T-helper 17 cell (primary cell): Measurements from ENCODE around the gene DGAT2. TPM values are rescaled to one million over a fixed set of nuclear protein-coding genes. Genes with fewer than 3 reads are reported as not detected.
A peak's percentile ranks its signal among the peaks of the same experiment; 100 is the strongest.

Source experiments
- ATAC-seq: fragments of 150-1000 bp; cut with Tn5 transposase; 2 replicates; pipeline ENCODE4 v1.10.0; 2021; ENCODE audit warnings: mild to moderate bottlenecking, moderate library complexity
- DNase-seq, 3 donors: peaks; one replicate each; pipeline versions ENCODE4 v3.0.0 to v3.0.0-alpha.2; 2020 to 2021
- H3K9me3 ChIP-seq: one replicate; pipeline ENCODE4 v1.7.0; 2013; ENCODE audit warnings: low read length, mild to moderate bottlenecking; ENCODE audit not compliant: control insufficient read depth, poor library complexity, severe bottlenecking
- H3K27ac Mint-ChIP-seq: one replicate; pipeline ENCODE4 v1.8.0; 2022; ENCODE audit warnings: mild to moderate bottlenecking, moderate library complexity, mixed read lengths
- H3K27me3 Mint-ChIP-seq: one replicate; pipeline ENCODE4 v1.8.0; 2022; ENCODE audit warnings: mixed read lengths
- H3K36me3 Mint-ChIP-seq: one replicate; pipeline ENCODE4 v1.8.0; 2022; ENCODE audit warnings: low read depth, mixed read lengths
- H3K4me1 Mint-ChIP-seq: one replicate; pipeline ENCODE4 v1.8.0; 2022; ENCODE audit warnings: mild to moderate bottlenecking, mixed read lengths
- H3K4me3 Mint-ChIP-seq: one replicate; pipeline ENCODE4 v1.8.0; 2022; ENCODE audit warnings: mild to moderate bottlenecking, moderate library complexity, mixed read lengths
- total RNA-seq, 4 donors: library from RNA in 2 of 4; stranded (reverse) in 2 of 4; gene quantifications; one replicate each; pipeline ENCODE4 v1.2.3 and lab custom pipeline; 2022 to 2026

The DGAT2 gene
- total RNA-seq, 2 donors from 2014 or later = 0.55 to 1.2 TPM

GRCh38 chr11:75790986-75791385 is 22.4 kb downstream of the DGAT2 start:
- H3K9me3 ChIP-seq = no peaks in the 10 kb centered on the region
- DNase-seq (no peak), ATAC-seq (no peak)
- no peak overlapping the region for H3K4me3 Mint-ChIP-seq
- no peaks in the 10 kb centered on the region for H3K4me1 Mint-ChIP-seq
- H3K27me3 Mint-ChIP-seq = no peaks in the 10 kb centered on the region
- no peaks in the 10 kb centered on the region for H3K36me3 Mint-ChIP-seq
- H3K27ac Mint-ChIP-seq = no peak overlapping the region

- ATAC-seq (no peak), DNase-seq (no peak)
- H3K9me3 ChIP-seq = no peaks in the 10 kb centered on the region
- H3K4me3 Mint-ChIP-seq = no peak overlapping the region
- H3K36me3 Mint-ChIP-seq = no peaks in the 10 kb centered on the region
- H3K27me3 Mint-ChIP-seq = no peaks in the 10 kb centered on the region
- H3K27ac Mint-ChIP-seq = no peak overlapping the region
- peaks cover 2% of the 10 kb centered on the region for H3K4me1 Mint-ChIP-seq
These were observed 23.7 kb downstream of the DGAT2 start for GRCh38 chr11:75792127-75792731.

GRCh38 chr11:75792997-75793800 is 24.6 kb downstream of the DGAT2 start:
- no peak overlapping the region for H3K4me3 Mint-ChIP-seq
- H3K36me3 Mint-ChIP-seq = no peaks in the 10 kb centered on the region
- H3K4me1 Mint-ChIP-seq = peaks cover 4% of the 10 kb centered on the region
- DNase-seq = no peak
- no peaks in the 10 kb centered on the region for H3K27me3 Mint-ChIP-seq
- H3K9me3 ChIP-seq = no peaks in the 10 kb centered on the region
- no peak for ATAC-seq
- no peak overlapping the region for H3K27ac Mint-ChIP-seq

- H3K9me3 ChIP-seq = no peaks in the 10 kb centered on the region
- Mint-ChIP-seq H3K27me3 (no peaks in the 10 kb centered on the region), H3K4me3 (no peak overlapping the region), H3K27ac (no peak overlapping the region), H3K4me1 (peaks cover 4% of the 10 kb centered on the region), H3K36me3 (no peaks in the 10 kb centered on the region)
- no peak for DNase-seq
- no peak for ATAC-seq
These were observed 25.4 kb downstream of the DGAT2 start for GRCh38 chr11:75793966-75794365.

- Mint-ChIP-seq H3K27ac (no peak overlapping the region), H3K27me3 (no peaks in the 10 kb centered on the region), H3K4me1 (peaks cover 4% of the 10 kb centered on the region), H3K4me3 (no peak overlapping the region), H3K36me3 (no peaks in the 10 kb centered on the region)
- DNase-seq = no peak
- no peak for ATAC-seq
- no peaks in the 10 kb centered on the region for H3K9me3 ChIP-seq
These were observed 26.9 kb downstream of the DGAT2 start for GRCh38 chr11:75795276-75796090.

GRCh38 chr11:75796091-75796435 is 27.5 kb downstream of the DGAT2 start:
- DNase-seq (no peak), ATAC-seq (no peak)
- Mint-ChIP-seq H3K4me3 (no peak overlapping the region), H3K4me1 (peaks cover 6% of the 10 kb centered on the region), H3K36me3 (no peaks in the 10 kb centered on the region), H3K27ac (no peak overlapping the region), H3K27me3 (no peaks in the 10 kb centered on the region)
- no peaks in the 10 kb centered on the region for H3K9me3 ChIP-seq

- no peaks in the 10 kb centered on the region for H3K36me3 Mint-ChIP-seq
These were observed 28.5 kb downstream of the DGAT2 start for GRCh38 chr11:75797116-75797515.

GRCh38 chr11:75797792-75798191 is 29.2 kb downstream of the DGAT2 start:
- Mint-ChIP-seq H3K36me3 (no peaks in the 10 kb centered on the region), H3K4me1 (peaks cover 20% of the 10 kb centered on the region), H3K27me3 (no peaks in the 10 kb centered on the region), H3K4me3 (no peak overlapping the region), H3K27ac (no peak overlapping the region)
- no peak for DNase-seq
- no peak for ATAC-seq
- no peaks in the 10 kb centered on the region for H3K9me3 ChIP-seq

More at GRCh38 chr11:75797116-75797515, 28.5 kb downstream of the DGAT2 start:
- Mint-ChIP-seq H3K27me3 (no peaks in the 10 kb centered on the region), H3K4me3 (no peak overlapping the region), H3K27ac (no peak overlapping the region), H3K4me1 (peaks cover 15% of the 10 kb centered on the region)
- DNase-seq = no peak
- no peaks in the 10 kb centered on the region for H3K9me3 ChIP-seq
- ATAC-seq = no peak

GRCh38 chr11:75800136-75800675 is 31.6 kb downstream of the DGAT2 start:
- H3K9me3 ChIP-seq = no peaks in the 10 kb centered on the region
- Mint-ChIP-seq H3K4me1 (peaks cover 25% of the 10 kb centered on the region), H3K27ac (no peak overlapping the region), H3K36me3 (no peaks in the 10 kb centered on the region), H3K4me3 (no peak overlapping the region), H3K27me3 (no peaks in the 10 kb centered on the region)
- no peak for DNase-seq
- no peak for ATAC-seq

- no peak overlapping the region for H3K4me3 Mint-ChIP-seq
- no peaks in the 10 kb centered on the region for H3K36me3 Mint-ChIP-seq
- DNase-seq = no peak
- H3K9me3 ChIP-seq = no peaks in the 10 kb centered on the region
- no peaks in the 10 kb centered on the region for H3K27me3 Mint-ChIP-seq
- H3K4me1 Mint-ChIP-seq = peaks cover 25% of the 10 kb centered on the region
- no peak overlapping the region for H3K27ac Mint-ChIP-seq
- ATAC-seq = no peak
These were observed 32.3 kb downstream of the DGAT2 start for GRCh38 chr11:75800728-75801361.

- no peak for DNase-seq
- peaks cover 25% of the 10 kb centered on the region for H3K4me1 Mint-ChIP-seq
These were observed 32.9 kb downstream of the DGAT2 start for GRCh38 chr11:75801362-75802020.

GRCh38 chr11:75802021-75802912 is 33.7 kb downstream of the DGAT2 start:
- Mint-ChIP-seq H3K4me3 (no peak overlapping the region), H3K27ac (peak overlapping the region; percentile 21), H3K36me3 (no peaks in the 10 kb centered on the region), H3K27me3 (no peaks in the 10 kb centered on the region), H3K4me1 (peaks cover 23% of the 10 kb centered on the region)
- no peak for DNase-seq
- no peak for ATAC-seq
- no peaks in the 10 kb centered on the region for H3K9me3 ChIP-seq

More at GRCh38 chr11:75801362-75802020, 32.9 kb downstream of the DGAT2 start:
- Mint-ChIP-seq H3K4me3 (no peak overlapping the region), H3K27ac (no peak overlapping the region), H3K36me3 (no peaks in the 10 kb centered on the region), H3K27me3 (no peaks in the 10 kb centered on the region)
- ATAC-seq = peak; percentile 53
- no peaks in the 10 kb centered on the region for H3K9me3 ChIP-seq
